Ramos (cell line): ENCODE results near the gene USP49.

Source experiments
- in situ Hi-C: fragments of 300-500 bp; cut with MboI; formaldehyde crosslinking; loops from one replicate; pipeline ENCODE4 v1.14.3; 2022; ENCODE audit warnings: low sequenced_read_pairs; ENCODE audit not compliant: unreplicated experiment

USP49 gene

DNA sequence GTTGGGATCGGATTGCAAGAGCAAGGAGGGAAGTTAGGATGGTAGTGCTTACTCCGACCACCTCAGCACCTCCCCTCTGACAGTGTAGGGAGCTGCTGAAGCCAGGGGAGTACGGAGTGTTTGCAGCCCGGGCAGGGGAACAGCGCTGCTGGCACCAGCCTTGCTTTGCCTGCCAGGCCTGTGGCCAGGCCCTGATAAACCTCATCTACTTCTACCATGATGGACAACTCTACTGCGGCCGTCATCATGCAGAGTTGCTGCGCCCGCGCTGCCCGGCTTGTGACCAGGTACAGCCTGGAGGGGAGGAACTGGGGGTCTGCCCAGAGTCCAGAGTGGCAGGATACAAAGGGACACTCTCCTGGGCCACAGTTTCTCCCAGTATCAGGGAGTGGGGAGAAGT, 109.9 kb downstream of the USP49 start:
- in situ Hi-C loops = loop anchor here (5.0 to 10.0 kb wide), 2 partner anchors 140 to 262 kb away; partner anchors contain the start of genes BYSL and MED20

DNA sequence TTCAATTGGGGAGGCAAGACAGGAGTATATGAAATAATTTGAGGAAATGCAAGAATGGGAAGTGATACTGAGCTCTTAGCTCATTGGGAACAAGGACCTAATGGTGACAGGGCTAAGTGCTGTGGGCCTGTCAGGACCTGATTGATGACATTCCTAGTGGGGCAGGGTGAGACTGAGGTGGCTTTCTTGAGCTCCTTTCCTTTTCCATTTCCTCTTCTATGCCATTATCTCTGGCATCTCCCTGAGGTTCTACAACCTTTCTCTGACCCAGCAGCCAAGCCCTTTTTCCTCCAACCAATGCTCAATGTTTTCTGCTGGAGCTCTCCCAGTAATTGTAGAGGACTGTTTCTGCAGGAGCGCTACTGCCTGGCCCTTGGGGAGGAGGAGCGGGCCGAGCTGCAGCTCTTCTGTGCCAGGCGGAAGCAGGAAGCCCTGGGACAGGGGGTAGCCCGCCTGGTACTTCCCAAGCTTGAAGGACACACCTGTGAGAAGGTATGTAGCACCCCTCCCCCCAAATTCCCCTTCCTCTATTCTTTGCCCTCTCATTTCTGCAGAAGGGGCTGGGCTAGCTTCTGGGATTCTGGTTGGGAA, 110.5 kb downstream of the USP49 start:
- in situ Hi-C loops = loop anchor here (5.0 to 10.0 kb wide), 2 partner anchors 140 to 263 kb away; partner anchors contain the start of genes BYSL and MED20

DNA sequence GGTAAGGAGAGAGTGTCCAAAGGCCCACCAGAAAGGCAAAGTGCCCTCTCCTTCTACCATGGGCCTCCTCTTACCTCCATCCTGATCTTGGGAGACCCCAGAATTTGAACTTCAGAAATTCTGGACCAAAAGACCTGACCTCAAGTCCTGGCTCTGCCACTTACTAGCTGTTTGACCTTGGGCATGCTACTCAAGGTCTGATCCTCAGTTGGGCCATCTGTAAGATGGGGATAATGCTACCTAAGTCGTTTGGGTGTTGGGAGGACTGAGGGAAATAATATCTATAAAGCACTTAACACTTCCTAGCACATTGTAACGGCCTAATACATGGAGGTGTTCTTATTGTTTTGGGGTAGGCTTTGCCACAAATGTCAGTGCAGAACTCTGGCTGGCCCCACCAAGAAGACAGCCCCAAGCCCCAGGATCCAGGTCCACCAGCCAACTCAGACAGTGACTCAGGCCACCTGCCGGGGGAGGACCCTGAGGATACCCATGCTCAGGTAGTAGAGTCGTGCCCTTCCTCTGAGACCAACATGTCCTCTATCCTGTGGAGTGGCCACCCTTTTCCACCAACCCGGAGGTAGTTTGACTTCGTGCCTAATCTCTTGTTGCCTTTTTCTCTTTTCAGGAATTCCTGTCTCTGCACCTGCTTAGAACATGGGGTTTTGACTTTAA, 111.9 kb downstream of the USP49 start:
- in situ Hi-C loops = loop anchor here (10.0 kb wide), 1 partner anchor 142 kb away; the partner anchor contains the start of genes BYSL and MED20

DNA sequence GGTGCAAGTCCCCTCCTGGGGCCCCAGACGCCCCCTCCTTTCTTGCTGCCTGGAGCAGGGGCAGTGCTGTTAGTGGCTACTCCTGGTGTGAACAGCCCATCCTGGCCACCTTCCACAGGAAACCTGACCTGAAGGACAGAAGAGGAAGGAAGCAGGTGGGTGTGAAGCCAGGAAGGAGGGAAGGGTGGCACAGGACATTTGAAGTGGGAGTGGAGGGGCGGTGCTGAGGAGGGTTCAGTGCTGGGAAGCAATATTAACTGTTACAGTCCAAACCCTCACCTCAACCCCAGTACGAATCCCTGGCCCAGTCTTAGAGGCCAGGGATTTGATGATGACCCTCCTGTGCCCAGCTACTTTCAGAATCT, 113.8 kb downstream of the USP49 start:
- in situ Hi-C loops = loop anchor here (10.0 kb wide), 1 partner anchor 143 kb away; the partner anchor contains the start of genes BYSL and MED20

DNA sequence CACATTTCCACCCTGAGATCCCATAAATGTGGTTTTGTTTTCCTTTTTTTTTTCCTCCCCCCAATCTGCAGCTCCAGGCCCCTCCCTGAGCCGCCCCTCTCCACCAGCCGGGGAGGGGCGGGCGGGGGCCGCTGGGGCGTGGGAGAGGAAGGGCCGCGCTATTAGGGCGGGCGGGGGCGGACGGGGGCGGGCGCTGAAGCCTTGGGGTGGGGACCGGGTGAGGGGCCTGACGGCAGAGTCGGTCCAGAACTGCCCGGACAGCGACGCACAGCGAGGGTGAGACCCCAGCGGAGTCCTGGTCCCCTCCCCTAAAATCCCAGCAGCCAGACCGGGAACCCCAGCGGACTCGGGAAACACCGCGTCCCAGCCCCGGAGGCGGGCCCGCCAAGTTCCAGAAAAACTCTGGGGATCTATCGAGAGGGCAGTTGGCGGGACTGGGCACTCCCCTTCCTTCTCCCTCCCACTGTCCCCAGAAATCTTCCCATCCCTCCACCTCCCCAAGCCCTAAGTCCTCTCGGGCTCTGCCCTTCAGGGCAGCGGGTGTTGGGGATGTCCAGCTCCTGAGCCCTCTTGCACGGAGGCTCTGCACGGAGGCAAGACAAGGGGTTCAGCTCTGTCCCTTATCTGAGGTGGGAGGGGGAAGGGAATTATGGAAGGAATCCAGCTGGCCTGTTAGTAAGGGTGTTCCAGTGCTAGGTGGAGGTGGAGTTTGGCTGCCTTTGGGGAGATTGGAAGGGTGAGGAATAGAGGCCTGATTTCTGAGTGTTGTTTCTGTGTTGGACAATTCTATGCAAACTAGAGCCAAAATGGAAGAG, 114.4 kb downstream of the USP49 start, which contains the start of gene PRICKLE4:
Gene PRICKLE4 (plus strand): TSS at position 232 of the 815 bp plus-strand sequence. CDS start 2,692 bp downstream, outside the sequence.
- in situ Hi-C loops = loop anchor here (10.0 kb wide), 1 partner anchor 144 kb away; the partner anchor contains the start of genes BYSL and MED20

DNA sequence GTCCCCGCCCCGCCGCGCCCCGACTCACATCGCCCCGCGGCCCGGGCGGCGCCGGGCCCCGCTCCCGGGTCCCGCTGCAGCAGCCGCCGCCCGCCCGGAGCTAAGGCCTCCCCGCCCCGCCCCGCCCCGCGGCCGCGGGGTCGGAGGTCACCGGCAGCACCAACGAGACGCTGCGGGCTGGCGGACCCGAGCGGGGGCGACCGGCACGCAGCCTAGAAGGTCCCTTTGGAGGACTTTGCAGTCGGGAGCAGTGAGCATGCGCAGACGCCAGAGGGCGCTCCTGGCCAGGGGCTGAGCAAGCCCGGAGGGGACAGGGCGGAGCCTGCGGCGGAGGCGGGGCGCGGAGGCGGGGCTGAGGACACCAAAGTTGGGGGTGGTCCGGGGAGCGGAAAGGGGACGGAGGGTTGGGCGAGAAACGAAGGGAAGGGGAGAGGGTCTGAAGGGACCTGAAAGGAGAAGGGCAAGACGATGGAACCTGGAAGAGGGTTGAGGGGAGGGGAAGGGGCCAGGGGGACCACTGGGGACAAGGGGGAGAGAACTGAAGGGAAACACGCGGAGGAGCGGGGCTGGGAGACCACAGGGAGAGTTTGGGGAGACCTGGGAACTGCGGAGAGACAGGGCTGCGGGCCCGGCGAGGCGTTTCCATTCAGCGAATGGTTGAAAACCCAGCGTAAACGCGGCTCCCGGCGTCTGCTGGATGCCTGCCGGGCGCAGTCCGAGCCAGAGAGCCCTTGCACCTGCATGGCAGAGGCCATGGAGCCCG, 115.2 kb downstream of the USP49 start, which contains the start of gene FRS3:
Gene FRS3 (minus strand): TSS at position 113 of the 763 bp plus-strand sequence. CDS start 2,913 bp downstream, outside the sequence.
- in situ Hi-C loops = loop anchor here (10.0 kb wide), 1 partner anchor 145 kb away; the partner anchor contains the start of genes BYSL and MED20

DNA sequence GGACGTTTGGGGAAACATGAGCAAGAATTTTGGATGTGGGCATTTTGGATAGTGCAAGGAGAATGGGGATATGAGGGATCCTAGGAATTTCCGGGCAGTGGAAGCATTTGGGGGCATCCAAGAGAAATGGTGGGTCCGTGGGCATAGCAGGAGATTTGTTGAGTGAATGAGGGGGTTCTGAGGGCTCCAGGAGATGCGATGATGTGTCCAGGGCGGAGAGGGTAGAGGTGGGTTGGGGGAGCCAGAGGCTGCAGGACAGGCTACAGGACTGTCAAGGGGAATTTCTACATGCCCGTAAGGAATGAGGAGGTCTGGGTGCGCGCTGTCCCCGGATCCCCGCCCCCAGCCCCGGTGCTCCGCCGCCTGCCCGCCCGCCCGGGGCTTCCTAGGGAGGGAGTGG, 115.8 kb downstream of the USP49 start:
- in situ Hi-C loops = no loop called here

DNA sequence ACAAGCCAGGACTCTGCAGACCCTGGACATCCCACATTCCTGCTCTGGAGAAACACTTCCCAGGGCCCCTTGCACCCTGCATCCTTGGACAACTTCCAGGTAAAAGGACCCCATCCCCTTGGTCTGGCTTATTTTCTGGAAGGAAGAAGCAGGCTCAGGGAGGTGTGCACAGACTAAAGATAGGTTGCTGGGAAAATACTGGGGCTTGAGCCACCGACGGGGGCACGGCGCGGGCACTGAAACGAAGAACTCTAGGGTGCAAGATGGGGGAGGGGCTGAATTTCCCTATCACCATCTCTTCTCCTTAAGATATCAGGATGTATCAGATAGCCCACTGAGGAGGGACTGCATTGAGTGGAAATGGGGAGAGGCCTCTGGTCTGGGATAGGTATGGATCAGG, 116.3 kb downstream of the USP49 start:
- in situ Hi-C loops = no loop called here

DNA sequence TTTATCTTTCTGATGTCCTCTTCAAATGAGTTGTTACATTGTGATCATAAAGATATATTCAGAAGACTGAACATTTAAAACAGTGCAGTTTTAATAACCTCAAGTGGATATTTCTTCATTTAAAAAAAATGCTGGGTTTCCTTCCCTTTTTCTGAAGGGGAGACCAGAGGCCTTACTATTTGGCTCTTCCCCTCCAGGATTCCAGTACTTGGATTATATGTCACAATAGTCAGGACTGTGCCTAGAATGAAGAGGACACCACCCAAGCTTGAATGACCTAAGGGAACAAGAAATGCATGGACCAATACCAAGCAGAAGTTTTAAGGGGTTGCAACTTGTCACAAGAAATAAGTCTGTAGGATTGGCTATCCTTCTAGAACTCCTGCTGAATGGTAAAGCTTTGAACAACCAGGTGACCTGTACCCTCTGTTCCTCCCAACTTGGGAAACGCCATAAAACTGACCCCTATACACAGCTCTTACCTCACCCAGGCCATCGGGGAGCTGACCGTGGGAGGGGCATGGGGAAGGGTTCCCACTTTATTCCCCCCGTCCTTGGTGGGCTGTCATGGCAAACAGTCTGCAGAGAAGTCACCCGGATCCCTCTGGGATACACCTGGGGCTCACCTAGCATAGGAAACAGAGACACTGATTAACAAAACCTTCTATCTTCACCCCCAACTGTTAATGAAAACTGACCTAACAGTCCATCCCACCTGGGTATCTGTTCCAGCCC, 117.5 kb downstream of the USP49 start:
- in situ Hi-C loops = no loop called here

DNA sequence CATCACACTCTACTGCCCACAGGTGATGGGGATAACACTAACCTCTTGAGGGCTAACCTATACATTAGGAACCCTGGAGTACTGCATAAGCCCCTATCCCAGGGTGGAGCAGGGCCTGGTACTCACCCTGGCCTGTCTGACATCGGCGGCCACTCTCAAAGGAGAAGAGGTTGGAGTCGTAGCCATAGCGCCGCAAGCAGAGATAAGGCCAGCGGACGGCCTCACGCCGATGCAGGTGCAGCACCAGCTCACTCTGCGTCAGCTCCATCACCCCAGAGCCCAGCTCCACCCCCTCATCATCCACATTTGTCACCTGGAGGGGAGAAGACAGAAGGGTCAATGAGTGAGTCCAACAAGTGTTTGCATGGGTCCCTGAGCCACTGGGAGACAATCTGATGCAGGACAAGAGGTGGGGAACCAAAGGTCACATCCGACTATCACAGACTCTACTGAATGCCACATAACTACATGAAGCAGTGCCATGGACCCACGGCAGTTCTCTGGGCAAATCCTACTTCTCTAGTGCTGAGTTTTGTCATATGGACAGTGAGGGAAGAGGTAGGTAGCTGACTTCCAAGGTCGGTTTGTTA, 119.8 kb downstream of the USP49 start:
- in situ Hi-C loops = no loop called here

DNA sequence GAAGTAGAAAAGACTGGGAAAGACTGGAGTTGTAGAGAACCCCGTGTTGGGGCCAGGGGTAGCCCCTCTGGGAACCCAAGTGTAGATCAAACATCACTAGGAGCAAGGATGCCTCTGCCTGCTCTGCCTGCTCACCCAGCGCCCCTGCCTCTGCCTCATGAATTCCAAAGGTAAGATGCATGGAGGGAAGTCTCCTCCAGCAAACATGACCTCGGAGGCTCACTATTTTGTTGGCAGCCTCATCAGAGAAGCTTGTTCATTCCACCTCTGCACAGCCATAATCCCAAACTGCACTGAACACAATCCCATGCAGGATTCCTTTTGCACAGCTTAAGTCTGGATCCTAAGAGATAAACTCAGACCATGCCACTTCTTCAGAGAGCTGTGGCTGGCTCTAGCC, 120.3 kb downstream of the USP49 start:
- in situ Hi-C loops = loop anchor here (5.0 kb wide), 1 partner anchor 173 kb away; no protein-coding TSS in a partner anchor

DNA sequence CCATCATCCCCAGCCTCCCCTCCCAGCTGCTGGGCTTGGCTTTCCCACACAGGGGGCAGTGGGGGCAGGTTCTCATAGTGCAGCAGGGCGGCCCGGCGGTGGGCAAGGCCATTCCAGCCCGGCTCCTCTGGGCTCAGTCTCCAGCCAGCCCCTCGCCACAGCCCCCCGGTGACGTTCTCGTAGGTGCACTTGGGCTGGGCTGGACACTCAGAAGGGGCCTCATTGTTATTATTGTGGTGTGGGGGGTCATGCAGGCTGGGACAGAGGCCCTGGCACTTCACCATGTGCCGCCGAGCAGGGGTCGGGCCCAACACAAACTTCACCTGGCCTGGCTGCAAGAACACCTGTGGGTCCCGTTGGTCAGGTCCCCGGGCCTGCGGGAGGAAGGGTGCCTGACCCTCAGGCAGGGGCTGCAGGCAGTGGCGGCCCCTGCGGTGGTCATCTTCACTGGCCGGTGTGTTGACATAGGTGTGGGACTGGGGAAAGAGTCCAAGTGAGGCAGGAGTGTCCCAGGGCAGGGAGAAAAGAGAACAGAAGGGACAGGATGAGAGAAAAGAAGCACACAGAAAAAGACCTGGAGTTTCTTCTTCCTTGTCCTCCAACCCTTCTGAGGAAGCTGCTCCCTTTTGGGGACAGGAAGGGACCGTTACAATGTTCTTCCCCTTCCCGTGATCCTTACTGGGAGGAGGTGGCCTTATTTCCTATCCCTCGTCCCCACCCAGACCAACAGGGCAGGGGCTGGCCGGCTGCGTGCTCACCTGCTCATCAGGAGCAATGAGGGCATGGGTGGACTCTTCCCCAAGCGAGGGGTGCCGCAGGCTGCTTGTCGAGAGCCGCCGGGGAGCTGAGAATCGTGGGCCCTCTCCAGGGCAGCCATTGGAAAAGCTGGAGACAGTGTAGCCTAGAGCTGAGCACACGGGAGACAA, 123.9 kb downstream of the USP49 start:
- in situ Hi-C loops = loop anchor here (5.0 kb wide), 1 partner anchor 169 kb away; no protein-coding TSS in a partner anchor

DNA sequence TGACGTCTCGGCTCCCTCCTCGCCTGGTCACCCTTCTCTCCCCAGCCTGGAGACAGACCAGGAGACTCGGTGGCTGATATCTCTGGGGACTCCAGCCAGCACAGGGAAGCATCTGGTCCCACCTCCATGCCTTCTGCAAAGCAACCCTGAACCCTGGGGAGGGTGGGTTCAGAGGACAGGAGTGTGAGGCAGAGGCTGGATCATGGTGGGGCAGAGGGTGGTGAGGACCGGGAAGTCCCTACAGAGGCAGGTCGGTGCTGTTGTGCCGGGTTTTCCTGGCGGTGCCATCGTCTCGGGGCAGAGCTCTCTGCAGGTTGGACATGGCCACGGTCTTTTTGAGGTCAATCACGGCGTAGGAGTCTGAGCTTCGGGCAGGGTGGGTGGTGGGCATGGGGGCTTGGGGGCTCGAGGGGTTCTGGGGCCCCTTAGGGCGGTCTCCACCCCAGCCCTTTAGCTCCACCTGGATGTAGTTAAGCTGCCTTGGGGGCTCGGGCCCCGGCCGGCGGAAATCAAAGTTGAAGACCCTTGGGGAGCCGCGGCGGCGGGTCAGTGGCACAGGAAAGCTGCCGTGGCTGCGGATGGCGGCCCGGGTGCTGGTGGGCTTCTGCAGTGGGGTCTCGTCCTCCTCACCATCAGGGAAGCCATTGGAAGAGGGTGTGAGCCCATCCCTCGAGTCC, 124.7 kb downstream of the USP49 start:
- in situ Hi-C loops = loop anchor here (5.0 kb wide), 1 partner anchor 168 kb away; no protein-coding TSS in a partner anchor

DNA sequence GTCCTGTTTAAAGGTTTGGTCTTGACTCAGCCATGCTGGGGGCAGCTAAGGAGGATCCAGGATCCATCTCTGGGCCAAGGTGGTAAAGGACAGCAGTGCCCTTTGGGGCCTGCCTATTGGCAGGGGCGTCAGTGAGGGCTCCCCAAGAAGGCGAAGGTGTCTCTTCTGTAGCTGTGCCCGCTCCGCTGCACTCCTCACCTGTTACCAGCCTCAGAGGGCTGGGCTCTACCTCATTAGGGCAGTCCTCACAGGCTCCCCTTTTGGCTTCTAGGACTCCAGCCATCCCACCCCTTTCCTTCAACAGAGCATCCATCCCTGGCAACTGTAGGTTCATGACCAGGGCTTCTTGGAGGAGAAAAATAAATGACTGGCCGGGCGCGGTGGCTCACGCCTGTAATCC, 125.8 kb downstream of the USP49 start:
- in situ Hi-C loops = no loop called here

DNA sequence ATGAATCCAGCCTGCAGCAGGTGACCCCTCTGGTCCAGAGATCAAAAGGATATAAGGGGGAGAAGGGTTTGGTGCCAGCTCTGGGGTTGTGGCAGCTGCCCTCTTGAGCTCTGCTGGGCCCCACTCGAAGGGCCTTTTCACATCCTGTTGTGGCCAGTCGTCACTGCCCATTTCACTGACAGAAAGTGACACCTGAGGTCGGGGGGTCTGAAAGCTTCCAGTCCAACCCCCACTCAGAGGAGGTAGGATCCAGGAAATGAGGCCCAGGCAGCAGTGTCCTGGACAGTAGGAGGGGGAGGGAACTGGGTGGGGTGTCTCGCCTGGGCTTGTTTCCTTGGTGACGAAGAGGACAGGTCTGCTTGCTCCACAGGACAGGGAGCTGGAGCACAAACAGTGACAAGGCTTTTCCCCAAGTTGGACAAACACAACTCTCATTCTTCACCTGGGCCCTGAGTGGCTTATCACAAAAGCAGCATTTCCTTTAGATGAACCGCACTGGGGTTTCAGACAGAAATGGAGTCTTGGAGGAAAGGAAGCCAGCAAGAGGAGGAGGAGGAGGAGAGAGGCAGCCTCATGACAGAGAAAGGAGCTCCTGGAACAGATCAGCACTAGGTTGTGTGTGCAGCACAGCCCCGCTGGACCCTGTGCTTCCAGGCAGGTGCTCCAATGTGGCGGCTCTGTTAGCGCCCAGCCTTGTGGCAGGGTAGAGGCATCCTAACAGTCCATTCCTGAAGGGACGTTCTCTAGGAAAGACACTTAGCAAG, 126.4 kb downstream of the USP49 start:
- in situ Hi-C loops = no loop called here

DNA sequence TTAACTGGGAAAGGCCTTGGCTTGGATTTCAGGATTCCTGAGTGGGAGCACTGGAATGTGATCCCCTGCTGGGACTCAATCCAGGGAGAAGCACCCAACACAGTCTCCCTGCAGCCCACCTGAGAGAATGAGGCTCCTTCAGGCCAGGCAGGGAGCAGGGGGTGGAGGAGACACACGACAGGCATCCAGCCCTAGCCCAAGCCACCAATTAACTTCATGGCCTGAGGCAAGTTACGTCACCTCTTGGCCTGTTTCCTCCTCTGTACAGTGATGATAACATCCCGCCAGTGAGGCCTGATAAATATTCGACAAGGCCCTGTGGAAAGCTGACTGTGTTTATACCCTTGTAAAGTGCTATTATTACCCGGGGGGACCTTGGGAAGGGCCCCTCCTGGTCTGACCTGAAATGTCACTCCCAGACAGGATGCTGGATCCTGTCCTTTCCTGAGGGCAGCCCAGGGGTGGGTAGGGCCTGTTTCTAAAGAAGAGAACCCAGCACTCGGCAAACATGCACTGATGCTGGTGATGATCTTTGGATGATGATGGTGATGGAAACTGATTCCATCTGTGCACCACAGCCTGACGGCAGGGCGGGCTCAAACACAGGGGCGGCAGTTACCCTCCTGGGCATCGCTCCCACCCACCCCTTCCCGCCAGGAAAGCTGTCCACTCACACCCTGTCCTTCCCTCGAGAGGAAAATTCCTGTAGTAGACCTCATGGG, 127.9 kb downstream of the USP49 start:
- in situ Hi-C loops = no loop called here
